ENCODE results near the gene DCC. TPM values are rescaled to one million over a fixed set of nuclear protein-coding genes. Genes with fewer than 3 reads are reported as not detected.

The DCC gene
- total RNA-seq, 2 experiments from 2014 or later = not detected

DNA sequence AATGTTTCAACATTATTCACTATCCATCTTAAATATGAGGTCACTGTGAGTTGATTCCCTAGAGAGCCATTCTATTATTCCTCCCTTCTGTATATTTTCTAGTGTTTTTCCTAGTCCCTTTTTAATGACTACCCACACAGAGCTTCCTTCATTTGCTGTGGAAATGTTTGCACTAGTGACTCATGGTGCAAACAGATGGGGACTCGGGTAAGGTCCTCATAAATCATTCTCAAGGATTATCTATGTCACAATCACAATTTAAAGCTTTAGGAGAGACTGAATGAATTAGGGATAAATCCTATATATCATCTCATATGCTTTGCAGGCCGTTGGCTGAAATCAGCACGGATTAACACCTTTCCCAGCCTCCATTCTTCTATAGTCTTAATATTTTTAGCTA is 159.6 kb downstream of the DCC start:
- no peaks in the 10 kb centered on the region for H3K9me3 ChIP-seq (ENCODE audit: control insufficient read depth in 1 of 2, insufficient read depth in 1 of 2, low read length in 2 of 2)
- TF ChIP-seq, protein P1, sequence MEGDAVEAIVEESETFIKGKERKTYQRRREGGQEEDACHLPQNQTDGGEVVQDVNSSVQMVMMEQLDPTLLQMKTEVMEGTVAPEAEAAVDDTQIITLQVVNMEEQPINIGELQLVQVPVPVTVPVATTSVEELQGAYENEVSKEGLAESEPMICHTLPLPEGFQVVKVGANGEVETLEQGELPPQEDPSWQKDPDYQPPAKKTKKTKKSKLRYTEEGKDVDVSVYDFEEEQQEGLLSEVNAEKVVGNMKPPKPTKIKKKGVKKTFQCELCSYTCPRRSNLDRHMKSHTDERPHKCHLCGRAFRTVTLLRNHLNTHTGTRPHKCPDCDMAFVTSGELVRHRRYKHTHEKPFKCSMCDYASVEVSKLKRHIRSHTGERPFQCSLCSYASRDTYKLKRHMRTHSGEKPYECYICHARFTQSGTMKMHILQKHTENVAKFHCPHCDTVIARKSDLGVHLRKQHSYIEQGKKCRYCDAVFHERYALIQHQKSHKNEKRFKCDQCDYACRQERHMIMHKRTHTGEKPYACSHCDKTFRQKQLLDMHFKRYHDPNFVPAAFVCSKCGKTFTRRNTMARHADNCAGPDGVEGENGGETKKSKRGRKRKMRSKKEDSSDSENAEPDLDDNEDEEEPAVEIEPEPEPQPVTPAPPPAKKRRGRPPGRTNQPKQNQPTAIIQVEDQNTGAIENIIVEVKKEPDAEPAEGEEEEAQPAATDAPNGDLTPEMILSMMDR (IDR thresholded peaks at IDR 0.05) = no peak
- POLR2A ChIA-PET = no interaction called here
- intact Hi-C loops (cut with DNase I, micrococcal nuclease) = no loop called here
- no peak for DNase-seq
- H3K27ac ChIP-seq (ENCODE audit: low read depth in 1 of 2, low read length in 2 of 2) = no peak overlapping the region
- no peak for ATAC-seq (ENCODE audit: poor library complexity)
- no peaks in the 10 kb centered on the region for H3K36me3 ChIP-seq (ENCODE audit: insufficient read depth, low read length)
- no peaks in the 10 kb centered on the region for H3K4me1 ChIP-seq (ENCODE audit: insufficient read depth, low read length)
- CTCF ChIA-PET = interaction anchor here (0.9 kb wide), 1 partner anchor 37 kb away, joined by 3 read pairs; no protein-coding TSS in a partner anchor
- Mint-ChIP-seq H3K4me3 (no peak overlapping the region), H3K9me3 (peaks cover 7% of the 10 kb centered on the region), H3K27ac (no peak overlapping the region), H3K4me1 (ENCODE audit: low read depth) (no peaks in the 10 kb centered on the region), H3K36me3 (ENCODE audit: low read depth) (no peaks in the 10 kb centered on the region), H3K27me3 (no peaks in the 10 kb centered on the region)
- H3K4me3 ChIP-seq (ENCODE audit: low read length) = no peak overlapping the region
- H3K27me3 ChIP-seq (ENCODE audit: control insufficient read depth in 1 of 2, insufficient read depth in 2 of 2, low read length in 2 of 2) = no peaks in the 10 kb centered on the region

DNA sequence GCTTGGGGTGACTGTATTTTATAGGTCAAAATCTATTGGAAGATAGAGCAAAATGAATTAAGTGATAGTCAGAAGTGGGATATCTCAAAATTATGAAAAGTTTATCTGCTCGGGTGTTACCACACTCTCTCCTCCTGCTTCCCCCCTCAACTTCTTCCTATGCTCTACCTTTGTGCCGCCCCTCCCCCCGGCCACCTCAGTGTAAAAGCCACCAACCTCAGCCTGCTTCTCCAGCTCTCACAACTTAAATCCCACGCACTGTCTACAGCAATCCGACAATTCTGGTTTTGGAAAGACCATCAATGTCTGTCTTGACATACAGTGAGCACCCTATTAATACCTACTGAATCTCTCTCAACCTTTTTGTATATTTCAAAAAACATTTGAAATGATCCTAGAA is 164.6 kb downstream of the DCC start:
- no peaks in the 10 kb centered on the region for H3K36me3 Mint-ChIP-seq (ENCODE audit: low read depth)
- peaks cover 3% of the 10 kb centered on the region for H3K9me3 Mint-ChIP-seq
- intact Hi-C loops (cut with DNase I, micrococcal nuclease) = no loop called here
- no peaks in the 10 kb centered on the region for H3K4me1 Mint-ChIP-seq (ENCODE audit: low read depth)
- Histone ChIP-seq H3K36me3 (ENCODE audit: insufficient read depth, low read length) (no peaks in the 10 kb centered on the region), H3K27me3 (ENCODE audit: control insufficient read depth in 1 of 2, insufficient read depth in 2 of 2, low read length in 2 of 2) (no peaks in the 10 kb centered on the region), H3K4me1 (ENCODE audit: insufficient read depth, low read length) (no peaks in the 10 kb centered on the region), H3K9me3 (ENCODE audit: control insufficient read depth in 1 of 2, insufficient read depth in 1 of 2, low read length in 2 of 2) (no peaks in the 10 kb centered on the region), H3K4me3 (ENCODE audit: low read length) (no peak overlapping the region), H3K27ac (ENCODE audit: low read depth in 1 of 2, low read length in 2 of 2) (no peak overlapping the region)
- DNase-seq = no peak
- ChIA-PET CTCF (no interaction called here), POLR2A (no interaction called here)
- TF ChIP-seq, protein P1 (IDR thresholded peaks at IDR 0.05) = no peak
- no peak overlapping the region for H3K4me3 Mint-ChIP-seq
- H3K27me3 Mint-ChIP-seq = no peaks in the 10 kb centered on the region
- ATAC-seq (ENCODE audit: poor library complexity) = no peak
- H3K27ac Mint-ChIP-seq = no peak overlapping the region

DNA sequence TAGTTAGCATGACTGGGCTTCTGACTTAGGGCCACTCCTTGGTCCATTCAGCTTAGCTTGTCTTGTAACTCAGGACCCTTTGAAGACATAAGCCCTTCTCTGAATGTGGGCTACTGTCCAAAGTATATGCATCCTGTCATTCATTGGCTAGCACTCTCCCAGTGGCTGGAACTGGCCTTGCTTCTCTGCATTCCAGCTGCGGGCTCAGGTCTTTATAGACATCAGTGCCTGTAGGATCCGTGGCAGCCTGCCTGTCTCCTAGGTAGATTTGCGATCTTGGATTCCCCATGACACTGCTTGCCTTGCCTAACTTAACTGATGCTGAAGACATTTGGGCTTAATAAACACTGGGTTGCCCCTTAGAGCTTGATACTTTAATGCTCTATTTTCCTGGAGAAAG is 170.1 kb downstream of the DCC start:
- Mint-ChIP-seq H3K4me1 (ENCODE audit: low read depth) (no peaks in the 10 kb centered on the region), H3K4me3 (no peak overlapping the region), H3K9me3 (peaks cover 3% of the 10 kb centered on the region), H3K27ac (no peak overlapping the region), H3K27me3 (no peaks in the 10 kb centered on the region), H3K36me3 (ENCODE audit: low read depth) (no peaks in the 10 kb centered on the region)
- ATAC-seq (ENCODE audit: poor library complexity) (no peak), DNase-seq (no peak)
- Histone ChIP-seq H3K4me1 (ENCODE audit: insufficient read depth, low read length) (no peaks in the 10 kb centered on the region), H3K36me3 (ENCODE audit: insufficient read depth, low read length) (no peaks in the 10 kb centered on the region), H3K4me3 (ENCODE audit: low read length) (no peak overlapping the region), H3K27me3 (ENCODE audit: control insufficient read depth in 1 of 2, insufficient read depth in 2 of 2, low read length in 2 of 2) (no peaks in the 10 kb centered on the region), H3K9me3 (ENCODE audit: control insufficient read depth in 1 of 2, insufficient read depth in 1 of 2, low read length in 2 of 2) (no peaks in the 10 kb centered on the region), H3K27ac (ENCODE audit: low read depth in 1 of 2, low read length in 2 of 2) (no peak overlapping the region)
- TF ChIP-seq, protein P1 (IDR thresholded peaks at IDR 0.05) = no peak
- ChIA-PET CTCF (no interaction called here), POLR2A (no interaction called here)
- intact Hi-C loops (cut with DNase I, micrococcal nuclease) = no loop called here
